Suprapubic skin (tissue), 3 donors: Measurements from ENCODE around the gene MT4.

Experiments
- CTCF ChIP-seq, 2 donors: fragments of 200-600 bp in 1 of 2; fragments of 450-650 bp in 1 of 2; sonication (generic) in 1 of 2; IDR thresholded peaks; one replicate each; pipeline ENCODE4 v1.5.1; 2016 to 2019; ENCODE audit warnings: antibody characterized with exemption in 2 of 2, mild to moderate bottlenecking in 1 of 2, moderate library complexity in 1 of 2
- EP300 ChIP-seq: sonication (generic); formaldehyde crosslinking; IDR thresholded peaks from one replicate; pipeline ENCODE4 v1.6.1; 2017; ENCODE audit warnings: antibody characterized with exemption
- POLR2A ChIP-seq, 2 donors: fragments of 450-650 bp; IDR thresholded peaks; one replicate each; pipeline ENCODE4 v1.6.1; 2017; ENCODE audit warnings: antibody characterized with exemption in 2 of 2, mild to moderate bottlenecking in 2 of 2, moderate library complexity in 2 of 2

- TF ChIP-seq CTCF (IDR thresholded peaks at IDR 0.05) (no peak), POLR2A (IDR thresholded peaks at IDR 0.05) (no peak), EP300 (no peak)
Observed at GRCh38 chr16:56594292-56594619, 29.4 kb downstream of the MT4 start.
